ENCODE measurements around the gene CBFA2T2.

GRCh38 chr20:33585413-33585812, 95.5 kb downstream of the CBFA2T2 start:
- TF ChIP-seq CTCF (IDR thresholded peaks at IDR 0.05) (no peak), POLR2A (IDR thresholded peaks at IDR 0.05) (no peak)
